Esophagus squamous epithelium (tissue), 4 donors: ENCODE measurements around the gene SLC9A9.
A peak's percentile ranks its signal among the peaks of the same experiment; 100 is the strongest.

Experiments used
- CTCF ChIP-seq, 6 experiments: fragments of 450-650 bp in 4 of 6; fragments of 200-600 bp in 2 of 6; sonication (generic) in 2 of 6; IDR thresholded peaks; one replicate each; pipeline ENCODE4 v1.5.1; 2016 to 2019; ENCODE audit warnings: antibody characterized with exemption in 6 of 6, mild to moderate bottlenecking in 4 of 6, moderate library complexity in 4 of 6
- POLR2A ChIP-seq, 4 donors: fragments of 450-650 bp; IDR thresholded peaks; one replicate each; pipeline ENCODE4 v1.6.1; 2017; ENCODE audit warnings: antibody characterized with exemption in 4 of 4, mild to moderate bottlenecking in 4 of 4, moderate library complexity in 3 of 4

GRCh38 chr3:143674100-143674968, 173.9 kb downstream of the SLC9A9 start:
- TF ChIP-seq CTCF (IDR thresholded peaks at IDR 0.05): peak; percentile 70 to 94 (median 85)
- TF ChIP-seq POLR2A (IDR thresholded peaks at IDR 0.05): no peak
